BLaER1 treated with 17β-estradiol and CSF1 and Interleukin-3, amounts not matched to agents 10 nM and 100 nM (cell line): ENCODE results near the gene ZDHHC18.
A peak's percentile ranks its signal among the peaks of the same experiment; 100 is the strongest.

ENCODE experiments used
- H3K27ac ChIP-seq, 11 experiments: shearing (Covaris generic); formaldehyde crosslinking; 2 replicates each; pipeline ENCODE4 v1.8.1; 2022
- H3K27me3 ChIP-seq, 11 experiments: shearing (Covaris generic); formaldehyde crosslinking; 2 replicates each; pipeline ENCODE4 v1.8.1; 2022
- H3K36me3 ChIP-seq, 11 experiments: shearing (Covaris generic); formaldehyde crosslinking; 2 replicates each; pipeline ENCODE4 v1.8.1; 2022
- H3K4me1 ChIP-seq, 10 experiments: shearing (Covaris generic); formaldehyde crosslinking; 2 replicates each; pipeline ENCODE4 v1.8.1; 2022
- H3K4me2 ChIP-seq, 11 experiments: shearing (Covaris generic); formaldehyde crosslinking; 2 replicates each; pipeline ENCODE4 v1.8.1; 2022
- H3K4me3 ChIP-seq, 10 experiments: shearing (Covaris generic); formaldehyde crosslinking; 2 replicates each; pipeline ENCODE4 v1.8.1; 2022
- H3K9ac ChIP-seq, 11 experiments: shearing (Covaris generic); formaldehyde crosslinking; 2 replicates each; pipeline ENCODE4 v1.8.1; 2022
- H3K9me3 ChIP-seq, 11 experiments: shearing (Covaris generic); formaldehyde crosslinking; replicated peaks in 1 of 11; 2 replicates each; pipeline ENCODE4 v1.8.1; 2022
- H4K20me1 ChIP-seq, 11 experiments: shearing (Covaris generic); formaldehyde crosslinking; 2 replicates each; pipeline ENCODE4 v1.8.1; 2022
- Cebpa-rat ChIP-seq, 11 experiments: shearing (Covaris generic); IDR thresholded peaks; 2 replicates each; pipeline ENCODE4 v1.8.1; 2022

The ZDHHC18 gene

DNA sequence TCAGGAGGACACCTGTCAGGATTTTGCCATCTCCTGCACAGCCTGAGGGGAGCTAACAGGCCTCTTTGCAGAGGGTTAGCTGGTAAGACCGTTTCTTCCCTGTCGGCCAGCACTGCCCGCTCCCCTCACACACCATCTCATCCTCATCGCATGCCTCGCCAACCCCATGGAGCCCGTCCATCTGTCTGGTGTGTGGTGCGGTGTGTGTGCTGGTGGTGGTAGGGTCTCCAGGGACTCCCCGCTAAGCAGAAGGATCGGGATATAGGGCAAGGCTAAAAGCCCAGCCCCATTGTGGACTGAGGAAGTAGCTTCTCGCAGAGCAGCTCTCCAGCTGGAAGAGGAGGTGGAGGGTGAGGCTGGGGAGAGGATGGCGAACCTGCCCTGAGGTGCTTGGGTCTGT lies 29.7 kb downstream of the ZDHHC18 start:
- H3K27me3 ChIP-seq: no peaks in the 10 kb centered on the region
- H3K9ac ChIP-seq: peak overlapping the region in 5 of 11 experiments; percentile 8 to 42 (median 40); a peak in 5 of 22 replicates
- H3K27ac ChIP-seq: no peak overlapping the region
- peaks cover 47 to 72% (median 52%) of the 10 kb centered on the region in 11 experiments for H3K36me3 ChIP-seq
- peaks cover 0 to 16% (median 6%) of the 10 kb centered on the region in 10 experiments; a peak in 9 of 20 replicates for H3K4me1 ChIP-seq
- no peak overlapping the region for H3K4me2 ChIP-seq
- H4K20me1 ChIP-seq: peaks cover 0 to 35% (median 5%) of the 10 kb centered on the region in 11 experiments; a peak in 9 of 22 replicates
- H3K4me3 ChIP-seq: no peak overlapping the region
- no peak for TF ChIP-seq Cebpa-rat (IDR thresholded peaks at IDR 0.05)
- no peaks in the 10 kb centered on the region for H3K9me3 ChIP-seq

DNA sequence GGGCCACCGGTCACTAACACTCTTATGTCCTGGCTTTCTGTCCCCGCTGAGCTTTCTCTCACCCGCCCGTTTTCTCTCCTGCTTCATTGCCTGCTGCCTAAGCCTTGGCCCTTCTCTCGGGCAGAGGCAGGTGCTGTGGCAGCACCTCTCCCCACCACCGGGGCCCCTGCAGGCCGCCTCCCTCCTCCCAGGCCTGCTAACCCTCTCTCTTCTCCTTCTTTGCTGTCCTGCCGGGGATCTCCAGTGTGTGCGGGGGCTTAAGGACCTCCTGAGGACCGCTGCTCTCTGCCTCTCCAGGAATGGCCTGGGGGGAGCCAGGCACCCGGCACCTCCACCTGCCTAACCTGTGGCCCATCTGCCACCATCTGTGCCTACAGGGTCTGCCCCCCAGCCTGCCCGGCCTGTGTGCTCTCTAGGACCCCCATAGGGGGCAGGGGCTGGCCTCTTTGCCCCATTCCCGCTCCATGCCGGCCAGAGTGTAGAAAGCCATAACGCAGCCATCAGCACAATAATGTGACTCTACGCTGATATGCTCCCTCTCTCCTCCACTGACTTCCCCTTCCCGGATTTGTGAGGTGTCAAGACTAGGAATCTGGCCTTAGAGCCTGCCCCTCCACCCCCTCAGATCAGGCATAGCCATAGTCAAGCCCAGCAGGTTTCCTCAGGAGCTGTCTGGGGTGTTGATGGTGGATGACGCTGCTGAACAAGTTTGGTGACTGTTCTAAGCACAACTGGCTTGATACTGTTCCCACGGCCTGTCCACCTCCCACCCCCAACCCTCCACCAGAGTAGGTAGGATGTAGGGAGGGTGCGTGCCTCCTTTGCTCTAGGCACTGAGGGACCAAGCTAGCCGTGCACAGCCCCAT lies 30.3 kb downstream of the ZDHHC18 start:
- Histone ChIP-seq H3K9ac (peak overlapping the region in 2 of 11 experiments; percentile 8 to 40; a peak in 4 of 22 replicates), H3K4me2 (no peak overlapping the region), H3K9me3 (no peaks in the 10 kb centered on the region), H4K20me1 (peaks cover 0 to 29% (median 5%) of the 10 kb centered on the region in 11 experiments; a peak in 9 of 22 replicates), H3K4me3 (no peak overlapping the region), H3K27ac (no peak overlapping the region), H3K27me3 (no peaks in the 10 kb centered on the region), H3K36me3 (peaks cover 41 to 65% (median 45%) of the 10 kb centered on the region in 11 experiments; a peak in 21 of 22 replicates), H3K4me1 (peaks cover 0 to 16% (median 6%) of the 10 kb centered on the region in 10 experiments; a peak in 9 of 20 replicates)
- TF ChIP-seq Cebpa-rat (IDR thresholded peaks at IDR 0.05): no peak

DNA sequence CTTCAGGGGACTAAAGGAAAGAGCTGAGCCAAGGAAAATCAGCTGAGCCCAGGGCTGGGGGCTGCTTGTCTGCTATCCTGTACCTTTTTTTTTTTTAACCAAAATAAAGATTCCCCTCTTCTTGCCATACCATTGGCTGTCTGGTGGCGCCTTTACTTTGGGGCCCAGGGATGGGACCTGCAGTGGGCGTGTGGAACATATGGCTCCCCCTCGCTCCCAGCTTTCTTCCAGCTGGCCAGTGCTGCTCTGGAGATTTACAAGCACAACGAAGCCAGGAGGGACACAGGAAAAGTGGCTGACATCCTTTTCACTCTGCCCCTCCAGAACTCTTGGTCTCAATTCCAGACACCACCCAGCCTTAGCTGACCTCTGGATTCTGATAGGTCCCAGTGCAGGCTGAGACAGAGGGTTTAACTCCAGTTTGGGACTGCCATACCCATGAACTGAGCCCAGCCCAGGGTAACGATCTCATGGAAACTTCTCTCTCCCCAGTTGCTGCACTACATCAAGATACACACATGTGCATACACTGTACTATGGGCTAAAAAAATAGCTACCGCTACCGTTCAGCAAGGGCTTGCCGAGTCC lies 31.1 kb downstream of the ZDHHC18 start:
- no peak for TF ChIP-seq Cebpa-rat (IDR thresholded peaks at IDR 0.05)

GRCh38 chr1:26858160-26858559 lies 31.7 kb downstream of the ZDHHC18 start:
- peaks cover 0 to 23% (median 11%) of the 10 kb centered on the region in 10 experiments; a peak in 18 of 20 replicates for H3K4me1 ChIP-seq
- TF ChIP-seq Cebpa-rat (IDR thresholded peaks at IDR 0.05): no peak
- H3K4me2 ChIP-seq: no peak overlapping the region
- no peak overlapping the region for H3K9ac ChIP-seq
- no peak overlapping the region for H3K27ac ChIP-seq
- no peaks in the 10 kb centered on the region for H3K9me3 ChIP-seq
- peaks cover 0 to 20% (median 0%) of the 10 kb centered on the region in 11 experiments; a peak in 5 of 22 replicates for H4K20me1 ChIP-seq
- H3K4me3 ChIP-seq: no peak overlapping the region
- peaks cover 28 to 52% (median 32%) of the 10 kb centered on the region in 11 experiments; a peak in 21 of 22 replicates for H3K36me3 ChIP-seq
- no peaks in the 10 kb centered on the region for H3K27me3 ChIP-seq

More for the DNA sequence above, 31.1 kb downstream of the ZDHHC18 start:
- Histone ChIP-seq H3K9ac (no peak overlapping the region), H3K4me1 (peaks cover 0 to 21% (median 7%) of the 10 kb centered on the region in 10 experiments; a peak in 9 of 20 replicates), H4K20me1 (peaks cover 0 to 25% (median 4%) of the 10 kb centered on the region in 11 experiments; a peak in 9 of 22 replicates), H3K9me3 (no peaks in the 10 kb centered on the region), H3K4me2 (no peak overlapping the region), H3K27ac (no peak overlapping the region), H3K36me3 (peaks cover 33 to 58% (median 38%) of the 10 kb centered on the region in 11 experiments; a peak in 21 of 22 replicates), H3K4me3 (no peak overlapping the region), H3K27me3 (no peaks in the 10 kb centered on the region)

DNA sequence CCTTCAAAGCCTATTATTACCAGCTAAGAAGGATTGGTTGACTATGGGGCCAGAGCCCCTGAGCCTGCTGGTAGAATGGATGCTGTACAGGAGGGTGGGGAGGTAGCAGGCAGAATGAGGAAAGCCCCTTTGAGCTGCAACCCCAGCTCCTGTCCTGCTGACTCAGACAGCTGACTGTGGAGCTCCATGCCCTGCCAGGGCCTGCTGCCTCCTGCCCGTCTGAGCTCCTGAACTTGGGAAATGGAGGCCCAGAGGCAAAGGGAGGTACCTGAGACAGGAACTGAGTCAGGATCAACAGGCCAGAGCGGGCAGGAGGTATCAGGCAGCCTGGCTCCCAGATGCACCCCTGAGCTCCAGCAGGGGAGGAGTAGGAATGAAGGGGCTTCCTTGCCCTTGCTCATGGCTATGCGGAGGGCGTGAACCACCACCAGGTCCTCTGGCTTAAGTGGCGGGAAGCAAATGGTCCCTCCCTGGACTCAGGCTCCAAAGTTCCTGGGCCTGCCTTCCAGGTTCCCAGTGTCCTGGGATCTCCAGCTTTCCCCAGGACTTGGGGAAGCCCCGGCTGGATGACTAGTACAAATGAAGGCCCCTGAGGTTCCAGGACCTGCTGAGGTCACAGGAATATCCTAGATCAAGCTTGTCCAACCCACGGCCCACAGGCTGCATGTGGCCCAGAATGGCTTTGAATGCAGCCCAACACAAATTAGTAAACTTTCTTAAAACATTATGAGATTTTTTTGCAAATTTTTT lies 32.6 kb downstream of the ZDHHC18 start:
- no peak for TF ChIP-seq Cebpa-rat (IDR thresholded peaks at IDR 0.05)
- Histone ChIP-seq H3K4me3 (no peak overlapping the region), H3K4me1 (peaks cover 8 to 32% (median 20%) of the 10 kb centered on the region in 10 experiments; a peak in 19 of 20 replicates), H3K27ac (no peak overlapping the region), H3K27me3 (no peaks in the 10 kb centered on the region), H4K20me1 (peaks cover 0 to 15% (median 0%) of the 10 kb centered on the region in 11 experiments; a peak in 3 of 22 replicates), H3K36me3 (peaks cover 20 to 43% (median 23%) of the 10 kb centered on the region in 11 experiments; a peak in 21 of 22 replicates), H3K4me2 (no peak overlapping the region), H3K9me3 (no peaks in the 10 kb centered on the region), H3K9ac (0 out of 22 replicates have a peak overlapping the region, but pooled peaks of 1 of the 11 experiments have one; percentile 26)

DNA sequence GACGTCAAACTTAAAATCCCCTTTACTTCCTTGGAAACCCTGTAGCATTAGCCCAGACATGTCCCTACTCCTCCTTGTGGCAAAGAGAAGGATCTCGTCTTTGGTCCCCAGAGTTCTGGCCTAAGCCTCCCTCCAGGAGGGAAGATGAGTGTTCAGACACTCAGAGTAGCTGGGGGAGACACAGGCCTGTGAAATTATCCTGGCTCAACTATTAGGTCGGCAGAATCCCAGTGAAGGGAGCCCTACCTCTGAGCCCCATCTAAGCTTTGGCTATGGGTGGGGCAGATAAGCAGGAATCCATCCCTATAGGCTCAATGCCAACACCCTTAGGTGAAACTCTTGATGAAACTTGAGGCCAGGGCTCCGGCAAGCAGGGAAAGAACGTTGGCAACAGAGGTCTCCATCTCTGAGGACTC lies 34.8 kb downstream of the ZDHHC18 start:
- Histone ChIP-seq H3K36me3 (peaks cover 0 to 20% (median 2%) of the 10 kb centered on the region in 11 experiments; a peak in 11 of 22 replicates), H3K9ac (peak overlapping the region in 1 of 11 experiments; percentile 11; a peak in 1 of 22 replicates), H4K20me1 (0 out of 22 replicates have a peak, but pooled peaks cover 0 to 7% (median 0%) of the 10 kb centered on the region in 11 experiments), H3K9me3 (no peaks in the 10 kb centered on the region), H3K4me3 (no peak overlapping the region), H3K4me1 (peaks cover 14 to 35% (median 30%) of the 10 kb centered on the region in 10 experiments), H3K4me2 (no peak overlapping the region), H3K27me3 (no peaks in the 10 kb centered on the region), H3K27ac (no peak overlapping the region)
- TF ChIP-seq Cebpa-rat (IDR thresholded peaks at IDR 0.05): no peak

- Histone ChIP-seq H3K4me3 (no peak overlapping the region), H3K9me3 (no peaks in the 10 kb centered on the region), H3K9ac (no peak overlapping the region; a peak in 2 of 22 replicates), H4K20me1 (0 out of 22 replicates have a peak, but pooled peaks cover 0 to 1% (median 0%) of the 10 kb centered on the region in 11 experiments), H3K4me1 (peaks cover 15 to 36% (median 31%) of the 10 kb centered on the region in 10 experiments), H3K4me2 (no peak overlapping the region), H3K27me3 (no peaks in the 10 kb centered on the region), H3K27ac (no peak overlapping the region), H3K36me3 (peaks cover 0 to 14% (median 0%) of the 10 kb centered on the region in 11 experiments; a peak in 6 of 22 replicates)
- no peak for TF ChIP-seq Cebpa-rat (IDR thresholded peaks at IDR 0.05)
These were observed 35.4 kb downstream of the ZDHHC18 start for GRCh38 chr1:26861889-26862378.
